HG03439 (cell line): ENCODE data around the gene CHCHD10.

ENCODE experiments used
- ATAC-seq: cut with Tn5 transposase; IDR thresholded peaks from one replicate; pipeline ENCODE4 v1.9.1; 2021; ENCODE audit warnings: mild to moderate bottlenecking, moderate library complexity; ENCODE audit not compliant: unreplicated experiment

The CHCHD10 gene

DNA sequence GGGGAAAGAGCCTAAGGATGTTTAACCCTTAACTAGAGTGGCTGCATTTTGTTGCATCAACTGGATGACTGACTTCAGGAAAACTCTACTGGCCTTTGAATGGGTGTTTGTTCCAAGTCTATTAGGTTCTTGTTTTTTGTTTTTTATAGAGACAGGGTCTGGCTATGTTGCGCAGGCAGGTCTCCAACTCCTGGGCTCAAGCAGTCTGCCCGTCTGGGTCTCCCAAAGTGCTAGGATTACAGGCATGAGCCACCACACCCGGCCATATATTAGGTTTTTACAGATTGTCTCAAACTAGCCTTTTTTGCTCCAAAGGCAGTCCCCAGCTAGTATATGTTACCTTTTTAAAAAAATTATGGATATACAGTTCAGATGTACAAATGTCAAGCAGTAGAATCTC is 20.1 kb upstream of the CHCHD10 start:
- no peak for ATAC-seq

DNA sequence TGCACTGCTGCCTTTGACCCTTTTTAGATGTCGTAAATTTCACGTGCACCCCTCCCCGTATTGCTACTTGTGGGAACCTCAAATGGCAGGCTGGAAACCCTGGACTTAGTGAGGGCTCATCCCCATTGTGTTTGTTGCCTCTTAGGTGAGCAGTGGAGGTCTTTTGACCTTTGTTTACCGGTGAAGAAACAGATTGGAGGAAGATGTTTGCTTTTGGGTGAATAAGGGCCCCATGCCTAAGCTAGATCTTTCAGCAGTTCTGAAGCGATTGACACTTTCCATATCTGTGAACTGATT is 19.8 kb upstream of the CHCHD10 start:
- peak; percentile 16 for ATAC-seq

DNA sequence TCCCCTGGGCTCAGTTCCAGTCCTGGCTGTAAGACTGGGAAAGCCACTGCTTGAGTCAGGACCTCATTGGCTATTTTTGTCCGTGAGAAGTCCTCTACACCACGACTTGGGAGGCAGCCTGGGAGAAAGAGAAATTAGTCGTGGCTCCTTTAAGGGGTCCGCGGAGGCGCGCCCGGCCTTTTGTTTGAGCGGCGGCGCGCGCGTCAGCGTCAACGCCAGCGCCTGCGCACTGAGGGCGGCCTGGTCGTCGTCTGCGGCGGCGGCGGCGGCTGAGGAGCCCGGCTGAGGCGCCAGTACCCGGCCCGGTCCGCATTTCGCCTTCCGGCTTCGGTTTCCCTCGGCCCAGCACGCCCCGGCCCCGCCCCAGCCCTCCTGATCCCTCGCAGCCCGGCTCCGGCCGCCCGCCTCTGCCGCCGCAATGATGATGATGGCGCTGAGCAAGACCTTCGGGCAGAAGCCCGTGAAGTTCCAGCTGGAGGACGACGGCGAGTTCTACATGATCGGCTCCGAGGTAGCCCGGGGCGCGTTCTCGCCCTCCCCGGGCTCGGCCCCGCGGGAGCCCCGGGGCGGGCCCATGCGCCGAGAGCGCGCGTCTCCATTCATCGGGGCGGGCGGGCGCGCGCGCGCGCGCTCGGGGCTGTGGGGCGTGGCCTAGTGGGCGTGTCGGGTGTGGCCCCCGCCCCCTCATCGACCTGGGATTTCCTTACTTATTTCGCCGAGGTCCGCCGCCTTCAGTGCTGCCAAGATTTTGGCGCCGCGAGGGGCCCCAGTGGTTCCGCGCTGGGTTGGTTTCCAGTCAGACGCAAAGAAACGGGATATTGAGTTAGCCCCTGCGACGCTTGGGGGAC is 19.2 kb upstream of the CHCHD10 start, which contains the start of gene SMARCB1:
Gene SMARCB1, plus strand, starts transcription at position 215 of the 848 bp plus-strand sequence. Its CDS starts 204 bp downstream, at position 419.
- ATAC-seq, result peak; percentile 67

GRCh38 chr22:23786261-23786710 is 18.5 kb upstream of the CHCHD10 start:
- no peak for ATAC-seq

DNA sequence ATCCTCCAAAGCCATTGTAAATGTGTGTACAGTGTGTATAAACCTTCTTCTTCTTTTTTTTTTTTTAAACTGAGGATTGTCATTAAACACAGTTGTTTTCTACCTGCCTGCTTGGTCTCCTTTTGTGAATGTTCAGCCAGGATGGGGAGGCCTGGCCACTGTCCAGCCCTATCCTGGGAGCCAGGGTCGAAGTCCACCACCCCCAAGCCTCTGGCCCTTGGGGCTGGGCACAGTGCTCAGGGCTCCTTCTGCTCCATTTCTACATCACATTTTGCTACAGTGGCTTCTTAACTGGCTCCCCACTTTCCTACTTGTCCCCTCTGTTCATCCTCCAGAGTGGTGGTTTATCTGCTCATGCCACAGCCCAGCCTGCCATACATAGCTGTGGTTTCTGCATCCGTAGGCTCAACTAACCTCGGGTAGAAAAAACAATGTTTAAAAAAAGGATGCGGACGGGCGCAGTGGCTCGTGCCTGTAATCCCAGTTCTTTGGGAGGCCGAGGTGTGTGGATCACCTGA is 16.5 kb upstream of the CHCHD10 start:
- ATAC-seq, result no peak

DNA sequence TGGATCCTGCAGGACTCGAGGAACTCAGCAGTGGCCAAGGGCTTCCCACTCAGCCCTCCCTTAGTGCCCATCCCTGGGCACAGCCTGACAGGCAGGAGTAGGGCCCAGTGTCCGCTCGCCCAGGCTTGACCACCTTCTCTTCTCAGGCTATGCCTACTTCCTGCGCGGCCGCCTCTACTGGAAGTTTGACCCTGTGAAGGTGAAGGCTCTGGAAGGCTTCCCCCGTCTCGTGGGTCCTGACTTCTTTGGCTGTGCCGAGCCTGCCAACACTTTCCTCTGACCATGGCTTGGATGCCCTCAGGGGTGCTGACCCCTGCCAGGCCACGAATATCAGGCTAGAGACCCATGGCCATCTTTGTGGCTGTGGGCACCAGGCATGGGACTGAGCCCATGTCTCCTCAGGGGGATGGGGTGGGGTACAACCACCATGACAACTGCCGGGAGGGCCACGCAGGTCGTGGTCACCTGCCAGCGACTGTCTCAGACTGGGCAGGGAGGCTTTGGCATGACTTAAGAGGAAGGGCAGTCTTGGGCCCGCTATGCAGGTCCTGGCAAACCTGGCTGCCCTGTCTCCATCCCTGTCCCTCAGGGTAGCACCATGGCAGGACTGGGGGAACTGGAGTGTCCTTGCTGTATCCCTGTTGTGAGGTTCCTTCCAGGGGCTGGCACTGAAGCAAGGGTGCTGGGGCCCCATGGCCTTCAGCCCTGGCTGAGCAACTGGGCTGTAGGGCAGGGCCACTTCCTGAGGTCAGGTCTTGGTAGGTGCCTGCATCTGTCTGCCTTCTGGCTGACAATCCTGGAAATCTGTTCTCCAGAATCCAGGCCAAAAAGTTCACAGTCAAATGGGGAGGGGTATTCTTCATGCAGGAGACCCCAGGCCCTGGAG is 15.7 kb upstream of the CHCHD10 start:
- no peak for ATAC-seq

DNA sequence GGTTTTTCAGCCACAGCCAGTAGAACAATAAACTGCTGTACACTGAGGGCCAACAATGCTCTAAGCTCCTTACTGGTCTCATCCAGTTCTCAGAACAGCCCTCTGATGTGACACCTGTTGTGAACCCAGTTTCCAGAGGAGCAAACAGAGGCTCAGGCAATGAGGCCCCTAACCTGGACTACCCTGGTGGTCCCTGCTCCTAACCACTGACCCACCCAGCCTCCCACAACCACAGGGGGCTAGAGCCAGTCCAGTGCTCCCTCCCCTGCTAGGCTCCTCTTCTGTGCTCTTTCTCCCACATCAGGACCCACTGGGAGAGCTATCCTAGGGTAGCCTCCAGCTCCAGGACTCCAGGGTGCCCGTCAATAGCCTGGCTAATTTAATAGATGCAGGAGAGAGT is 14.9 kb upstream of the CHCHD10 start:
- no peak for ATAC-seq

- no peak for ATAC-seq
Observed at GRCh38 chr22:23782252-23782651, 14.5 kb upstream of the CHCHD10 start.

DNA sequence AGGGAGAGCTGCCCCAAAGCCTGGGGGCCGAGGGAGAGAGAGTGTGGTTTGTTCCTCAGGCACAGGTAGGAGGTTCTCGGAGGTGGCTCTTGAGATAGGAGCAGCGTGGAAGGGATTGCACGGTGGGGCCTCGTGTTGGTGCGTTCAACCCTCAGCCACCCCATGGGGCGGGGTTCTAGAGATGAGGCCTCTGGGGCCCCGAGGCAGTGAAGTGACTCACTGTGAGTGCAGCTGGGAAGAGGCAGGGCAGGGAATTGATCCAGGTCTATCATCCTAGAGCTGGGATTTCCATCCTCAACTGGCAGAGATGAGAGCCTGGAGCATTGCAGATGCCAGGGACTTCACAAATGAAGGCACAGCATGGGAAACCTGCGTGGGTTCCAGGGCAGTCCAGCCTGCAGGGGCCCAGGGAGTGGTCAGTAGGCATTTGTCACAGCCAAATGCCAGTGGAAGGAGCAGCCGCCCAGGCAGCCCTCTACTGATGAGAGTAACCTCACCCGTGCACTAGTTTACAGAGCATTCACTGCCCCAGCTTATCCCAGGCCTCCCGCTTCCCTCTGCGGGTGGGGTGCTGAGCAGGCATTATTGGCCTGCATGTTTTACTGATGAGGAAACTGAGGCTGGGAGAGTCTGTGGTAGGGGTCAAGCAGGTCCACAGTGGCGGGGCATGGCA is 13.9 kb upstream of the CHCHD10 start:
- ATAC-seq, result no peak

DNA sequence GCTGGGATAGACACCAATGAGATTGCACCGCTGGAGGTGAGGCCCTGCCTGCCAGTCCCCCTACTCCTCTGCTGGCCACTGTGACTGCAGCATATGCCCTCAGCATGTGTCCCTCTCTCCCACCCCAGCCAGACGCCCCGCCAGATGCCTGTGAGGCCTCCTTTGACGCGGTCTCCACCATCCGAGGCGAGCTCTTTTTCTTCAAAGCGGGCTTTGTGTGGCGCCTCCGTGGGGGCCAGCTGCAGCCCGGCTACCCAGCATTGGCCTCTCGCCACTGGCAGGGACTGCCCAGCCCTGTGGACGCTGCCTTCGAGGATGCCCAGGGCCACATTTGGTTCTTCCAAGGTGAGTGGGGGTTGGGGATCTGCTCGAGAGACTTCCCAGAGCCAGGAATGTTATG is 13.3 kb upstream of the CHCHD10 start:
- no peak for ATAC-seq

- ATAC-seq, result no peak
Observed at GRCh38 chr22:23780146-23780748, 12.5 kb upstream of the CHCHD10 start.

GRCh38 chr22:23779731-23780130 is 12.0 kb upstream of the CHCHD10 start:
- no peak for ATAC-seq

DNA sequence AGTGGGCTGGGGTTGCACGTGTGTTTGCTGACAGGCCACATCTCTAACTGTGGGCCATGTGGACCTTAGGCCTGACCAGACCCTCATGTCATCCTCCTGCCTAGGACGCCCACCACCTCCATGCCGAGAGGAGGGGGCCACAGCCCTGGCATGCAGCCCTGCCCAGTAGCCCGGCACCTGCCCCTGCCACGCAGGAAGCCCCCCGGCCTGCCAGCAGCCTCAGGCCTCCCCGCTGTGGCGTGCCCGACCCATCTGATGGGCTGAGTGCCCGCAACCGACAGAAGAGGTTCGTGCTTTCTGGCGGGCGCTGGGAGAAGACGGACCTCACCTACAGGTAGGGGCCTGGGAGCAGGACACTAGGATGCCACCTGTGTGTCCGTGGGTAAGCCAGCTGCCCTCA is 11.3 kb upstream of the CHCHD10 start:
- ATAC-seq, result no peak

DNA sequence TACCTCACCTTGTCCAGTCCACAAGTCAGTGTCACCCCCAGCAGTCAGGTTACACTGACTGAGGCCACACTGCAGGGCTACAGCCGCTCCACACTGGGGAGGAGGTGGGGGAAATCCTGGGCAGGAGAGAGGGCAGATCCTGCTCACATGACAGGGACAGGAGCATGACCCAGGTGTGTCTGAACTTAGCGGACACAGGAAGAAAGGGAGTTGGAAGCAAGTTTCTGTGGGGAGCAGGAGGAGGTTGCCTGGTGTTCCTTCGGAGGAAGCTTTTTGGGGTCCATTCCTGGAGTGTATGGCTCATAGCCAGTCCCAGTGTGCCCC is 10.8 kb upstream of the CHCHD10 start:
- no peak for ATAC-seq

- ATAC-seq, result no peak
Observed at GRCh38 chr22:23777776-23778576, 10.2 kb upstream of the CHCHD10 start.

DNA sequence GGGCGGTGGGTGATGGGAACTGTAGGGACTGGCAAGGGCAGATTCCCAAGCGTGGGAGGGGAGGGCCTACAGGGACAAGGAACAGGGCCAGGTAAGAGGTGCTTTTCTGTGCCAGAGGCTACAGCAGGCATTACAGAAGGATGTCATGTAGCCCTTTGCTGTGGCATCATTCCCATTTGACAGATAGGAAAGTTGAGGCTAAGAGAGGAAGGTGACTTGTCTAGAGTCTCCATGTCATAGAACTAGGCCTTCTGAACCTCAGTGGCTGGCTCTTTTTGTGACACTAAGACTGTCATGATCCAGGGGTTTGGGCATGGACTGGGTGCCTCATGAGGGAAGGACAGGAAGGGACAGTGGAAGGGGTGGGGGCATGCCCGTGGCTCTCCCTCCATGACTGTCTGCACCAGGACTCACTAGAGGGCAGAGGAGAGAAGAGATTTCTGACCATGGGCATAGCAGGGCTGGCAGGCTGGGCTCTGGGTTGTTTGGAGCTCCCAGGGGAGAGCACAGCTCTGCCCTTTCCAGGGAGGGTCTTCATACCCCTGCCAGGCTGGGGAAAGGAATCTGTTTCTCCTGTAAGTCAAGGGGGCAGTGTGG is 8.1 kb upstream of the CHCHD10 start:
- ATAC-seq, result no peak

GRCh38 chr22:23774922-23775436 is 7.2 kb upstream of the CHCHD10 start:
- ATAC-seq, result no peak

DNA sequence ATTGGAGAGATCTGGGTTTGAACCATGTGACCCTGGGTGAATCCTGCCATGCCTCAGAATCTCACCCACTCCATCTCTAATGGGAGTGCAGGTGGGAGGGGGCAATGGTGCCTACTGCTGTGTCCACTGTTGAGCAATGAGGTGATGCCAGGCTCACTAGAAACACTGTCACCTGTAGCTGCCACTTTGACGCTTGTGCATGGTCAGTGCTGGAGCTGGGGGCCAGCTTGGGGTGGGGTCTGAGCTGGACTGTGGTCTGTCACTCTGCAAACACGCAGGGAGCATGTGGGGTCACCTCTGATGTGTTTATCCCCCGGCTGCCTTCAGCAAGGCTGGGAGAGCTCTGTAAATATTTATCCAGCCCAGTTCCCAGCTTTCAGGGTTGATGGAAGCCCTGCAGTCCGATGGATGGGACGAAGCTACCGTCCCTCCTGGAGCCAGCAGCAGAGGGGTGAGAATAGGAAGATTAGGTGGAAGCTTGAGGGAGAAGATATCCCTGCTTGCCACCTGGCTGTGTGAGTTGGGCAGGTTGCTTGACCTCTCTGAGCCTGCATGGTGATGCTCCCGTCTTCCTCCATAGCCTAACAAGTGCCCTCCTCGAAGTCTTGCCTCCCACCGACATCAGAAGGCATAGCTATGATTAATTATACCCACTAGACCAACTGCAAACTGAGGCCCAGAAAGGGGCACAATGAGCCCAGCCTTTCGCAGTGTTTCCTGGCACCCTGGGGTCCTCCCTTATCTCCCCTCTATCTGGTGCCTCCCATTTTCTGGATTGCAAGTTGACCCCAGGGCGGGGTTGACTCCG is 6.5 kb upstream of the CHCHD10 start:
- ATAC-seq, result no peak
